Upper lobe of left lung (tissue), 6 donors: Measurements from ENCODE around the gene SETDB1. TPM values are rescaled to one million over a fixed set of nuclear protein-coding genes. Genes with fewer than 3 reads are reported as not detected.

Experiments used
- ATAC-seq, 2 donors: fragments of 200-7000 bp; cut with Tn5 transposase; one replicate each; pipeline ENCODE4 v1.9.1; 2022; ENCODE audit warnings: mild to moderate bottlenecking in 2 of 2, moderate library complexity in 2 of 2; ENCODE audit not compliant: low FRiP score in 2 of 2
- DNase-seq, 2 donors: peaks; one replicate each; pipeline ENCODE4 v3.0.0-alpha.2; 2019 to 2020
- H3K27ac ChIP-seq, 4 donors: fragments of 200-600 bp; sonication (generic); one replicate each; pipeline ENCODE4 v1.5.1; 2016 to 2019
- H3K27me3 ChIP-seq, 4 donors: fragments of 200-600 bp; sonication (generic); one replicate each; pipeline ENCODE4 v1.5.1; 2017 to 2019
- H3K36me3 ChIP-seq, 4 donors: fragments of 200-600 bp; sonication (generic); one replicate each; pipeline ENCODE4 v1.5.1; 2016 to 2019
- H3K4me1 ChIP-seq, 4 donors: fragments of 200-600 bp; sonication (generic); one replicate each; pipeline ENCODE4 v1.5.1; 2018 to 2019
- H3K4me3 ChIP-seq, 4 donors: fragments of 200-600 bp; sonication (generic); one replicate each; pipeline ENCODE4 v1.5.1; 2017 to 2019; ENCODE audit warnings: mild to moderate bottlenecking in 2 of 4, moderate library complexity in 1 of 4
- H3K9me3 ChIP-seq, 4 donors: fragments of 200-600 bp; sonication (generic); one replicate each; pipeline ENCODE4 v1.5.1; 2018 to 2019
- EP300 ChIP-seq, 4 donors: sonication (generic); formaldehyde crosslinking; IDR thresholded peaks; one replicate each; pipeline ENCODE4 v1.5.1; 2017; ENCODE audit warnings: antibody characterized with exemption in 4 of 4, control low read depth in 2 of 4
- POLR2A ChIP-seq, 4 donors: fragments of 450-650 bp; IDR thresholded peaks; one replicate each; pipeline ENCODE4 v1.5.1; 2016 to 2017; ENCODE audit warnings: antibody characterized with exemption in 4 of 4, mild to moderate bottlenecking in 2 of 4
- POLR2AphosphoS5 ChIP-seq, 2 donors: sonication (generic); formaldehyde crosslinking; IDR thresholded peaks; one replicate each; pipeline ENCODE4 v1.5.1; 2017; ENCODE audit warnings: antibody characterized with exemption in 2 of 2
- WGBS, 2 donors: methylation state at CpG; one replicate each; pipeline ENCODE4 v1.1.5; 2017 to 2018; 5-methylcytosine and 5-hydroxymethylcytosine counted together
- total RNA-seq, 6 donors: library from RNA; depleted of rRNA in 4 of 6; stranded (reverse); fragments of >200 nt in 4 of 6; gene quantifications; one replicate each; pipeline versions ENCODE4 v1.1.0 to v1.2.1, GENCODE V29; 2016 to 2021
- TF ChIP-seq, protein P1 (sequence below), 6 experiments: fragments of 450-650 bp in 4 of 6; fragments of 200-600 bp in 2 of 6; sonication (generic) in 2 of 6; IDR thresholded peaks; one replicate each; pipeline ENCODE4 v1.5.1; 2016 to 2019; ENCODE audit warnings: antibody characterized with exemption in 6 of 6
- donor health status: DM: no; HTN: no; CAD: no; lungs with moderate emphysema.
- donor health status: DM: no; HTN: yes; CAD: no; lungs with severe emphysema.

Gene SETDB1
- total RNA-seq, 6 donors from 2014 or later: 26.8 to 88.0 (median 40.3) TPM

DNA sequence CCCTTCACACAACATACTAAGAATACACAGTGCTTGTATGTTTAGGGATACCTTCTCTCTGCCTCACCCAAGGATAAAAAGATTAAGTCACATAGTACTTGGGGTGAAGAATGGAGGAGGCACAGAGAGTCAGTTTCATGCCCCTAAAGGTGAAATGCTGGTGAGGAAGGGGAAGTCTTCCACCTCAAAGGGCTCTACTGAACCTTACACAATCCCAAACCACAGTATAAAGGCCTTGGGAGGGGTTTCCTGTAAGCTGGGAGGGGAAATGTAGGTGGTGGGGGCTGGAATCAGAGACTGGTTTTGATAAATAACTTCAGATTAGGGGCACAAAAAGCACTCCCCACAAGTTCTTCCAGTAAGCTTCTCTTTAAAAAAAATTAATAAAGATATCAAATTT lies 77.0 kb downstream of the SETDB1 start:
- no peak for ATAC-seq

DNA sequence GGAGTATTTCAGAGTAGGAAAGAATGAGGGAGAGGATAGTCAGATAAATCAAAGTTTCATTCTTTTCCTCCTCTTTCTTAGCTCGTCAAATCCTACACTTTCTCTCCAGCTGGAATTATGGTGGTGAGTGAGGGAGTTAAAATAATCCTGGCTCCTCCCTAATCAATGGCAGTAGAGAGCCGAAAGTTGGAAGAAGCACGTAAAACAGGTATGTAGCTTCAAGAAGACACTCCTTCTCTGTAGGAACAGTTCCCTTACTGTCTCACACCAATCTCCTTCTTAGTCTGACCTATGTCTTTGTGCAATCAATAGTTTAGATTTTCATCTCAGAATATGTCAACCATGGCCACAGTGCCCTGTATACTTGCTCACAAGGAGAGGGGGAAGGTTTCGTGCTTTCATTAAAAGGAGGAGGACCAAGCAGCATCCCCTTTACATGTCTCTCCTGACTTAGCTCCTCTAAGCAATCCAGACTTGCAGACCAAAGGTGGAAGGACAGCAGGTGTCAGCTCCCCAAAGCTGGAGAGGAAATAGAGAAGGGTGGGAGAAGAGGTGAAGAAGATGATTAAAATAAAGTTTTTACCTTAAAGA lies 79.7 kb downstream of the SETDB1 start:
- H3K27me3 ChIP-seq: no peaks in the 10 kb centered on the region
- peaks cover 52 to 79% (median 62%) of the 10 kb centered on the region in 4 donors for H3K4me1 ChIP-seq
- ATAC-seq: no peak
- TF ChIP-seq POLR2AphosphoS5 (IDR thresholded peaks at IDR 0.05) (no peak), POLR2A (IDR thresholded peaks at IDR 0.05) (no peak), EP300 (IDR thresholded peaks at IDR 0.05) (no peak)
- TF ChIP-seq, protein P1, sequence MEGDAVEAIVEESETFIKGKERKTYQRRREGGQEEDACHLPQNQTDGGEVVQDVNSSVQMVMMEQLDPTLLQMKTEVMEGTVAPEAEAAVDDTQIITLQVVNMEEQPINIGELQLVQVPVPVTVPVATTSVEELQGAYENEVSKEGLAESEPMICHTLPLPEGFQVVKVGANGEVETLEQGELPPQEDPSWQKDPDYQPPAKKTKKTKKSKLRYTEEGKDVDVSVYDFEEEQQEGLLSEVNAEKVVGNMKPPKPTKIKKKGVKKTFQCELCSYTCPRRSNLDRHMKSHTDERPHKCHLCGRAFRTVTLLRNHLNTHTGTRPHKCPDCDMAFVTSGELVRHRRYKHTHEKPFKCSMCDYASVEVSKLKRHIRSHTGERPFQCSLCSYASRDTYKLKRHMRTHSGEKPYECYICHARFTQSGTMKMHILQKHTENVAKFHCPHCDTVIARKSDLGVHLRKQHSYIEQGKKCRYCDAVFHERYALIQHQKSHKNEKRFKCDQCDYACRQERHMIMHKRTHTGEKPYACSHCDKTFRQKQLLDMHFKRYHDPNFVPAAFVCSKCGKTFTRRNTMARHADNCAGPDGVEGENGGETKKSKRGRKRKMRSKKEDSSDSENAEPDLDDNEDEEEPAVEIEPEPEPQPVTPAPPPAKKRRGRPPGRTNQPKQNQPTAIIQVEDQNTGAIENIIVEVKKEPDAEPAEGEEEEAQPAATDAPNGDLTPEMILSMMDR (IDR thresholded peaks at IDR 0.05): no peak
- peak overlapping the region; percentile 47 to 61 (median 56) for H3K4me3 ChIP-seq
- peaks cover 0 to 15% (median 2%) of the 10 kb centered on the region in 4 donors for H3K36me3 ChIP-seq
- DNase-seq: no peak
- H3K27ac ChIP-seq: peak overlapping the region; percentile 79 to 96 (median 93)
- 11 to 20% methylated on average over 4 of the region's 4 CpGs for WGBS, 2 donors
- H3K9me3 ChIP-seq: no peaks in the 10 kb centered on the region

More for the DNA sequence above, 77.0 kb downstream of the SETDB1 start:
- H3K4me1 ChIP-seq: peaks cover 42 to 63% (median 51%) of the 10 kb centered on the region in 4 donors
- no peaks in the 10 kb centered on the region for H3K9me3 ChIP-seq
- no peak for DNase-seq
- peak overlapping the region in 1 of 4 donors; percentile 23 for H3K4me3 ChIP-seq
- no peaks in the 10 kb centered on the region for H3K27me3 ChIP-seq
- peaks cover 6 to 40% (median 17%) of the 10 kb centered on the region in 4 donors for H3K36me3 ChIP-seq
- no peak for TF ChIP-seq EP300 (IDR thresholded peaks at IDR 0.05)
- TF ChIP-seq, protein P1 (IDR thresholded peaks at IDR 0.05): no peak
- TF ChIP-seq POLR2A (IDR thresholded peaks at IDR 0.05): no peak
- no peak for TF ChIP-seq POLR2AphosphoS5 (IDR thresholded peaks at IDR 0.05)
- peak overlapping the region; percentile 22 to 96 (median 64) for H3K27ac ChIP-seq

- Histone ChIP-seq H3K4me3 (peak within 1 kb of the TSS; percentile 47 to 74 (median 56)), H3K27ac (peak within 1 kb of the TSS; percentile 79 to 96 (median 93)), H3K9me3 (no peaks in the 10 kb centered on the region), H3K4me1 (peaks cover 58 to 80% (median 67%) of the 10 kb centered on the region in 4 donors), H3K27me3 (no peaks in the 10 kb centered on the region), H3K36me3 (peaks cover 0 to 9% (median 2%) of the 10 kb centered on the region in 4 donors)
- TF ChIP-seq POLR2AphosphoS5 (IDR thresholded peaks at IDR 0.05): peak; percentile 6 to 78
- no peak for TF ChIP-seq EP300 (IDR thresholded peaks at IDR 0.05)
- TF ChIP-seq, protein P1 (IDR thresholded peaks at IDR 0.05): peak; percentile 23 to 56 (median 42)
- TF ChIP-seq POLR2A (IDR thresholded peaks at IDR 0.05): peak in 3 of 4 donors; percentile 21 to 67 (median 21)
- DNase-seq: peak in 1 of 2 donors; percentile 76
- ATAC-seq: peak; percentile 82 to 86
- WGBS, 2 donors: 2% methylated on average over 16 to 18 of the region's 18 CpGs
Measured at GRCh38 chr1:151006327-151007052, 80.3 kb downstream of the SETDB1 start, which contains the start of gene MINDY1. MINDY1 (minus strand) TSS chr1:151006902; CDS start chr1:151002617, 4,285 bp downstream.

- ATAC-seq (no peak), DNase-seq (no peak)
- no peaks in the 10 kb centered on the region for H3K27me3 ChIP-seq
- peaks cover 58 to 81% (median 74%) of the 10 kb centered on the region in 4 donors for H3K4me1 ChIP-seq
- H3K27ac ChIP-seq: peak overlapping the region; percentile 79 to 96 (median 93)
- 15 to 16% methylated on average over 4 of the region's 4 CpGs for WGBS, 2 donors
- no peaks in the 10 kb centered on the region for H3K36me3 ChIP-seq
- H3K4me3 ChIP-seq: peak overlapping the region in 3 of 4 donors; percentile 59 to 77 (median 74)
- H3K9me3 ChIP-seq: no peaks in the 10 kb centered on the region
- TF ChIP-seq POLR2AphosphoS5 (IDR thresholded peaks at IDR 0.05) (no peak), POLR2A (IDR thresholded peaks at IDR 0.05) (no peak), EP300 (IDR thresholded peaks at IDR 0.05) (no peak)
- TF ChIP-seq, protein P1 (IDR thresholded peaks at IDR 0.05): no peak
Measured at GRCh38 chr1:151007853-151008243, 81.7 kb downstream of the SETDB1 start.
